HG02981 (cell line): ENCODE data around the gene PPM1L.
"Not testable (repeated sequence)": the region's sequence is repeated elsewhere in the genome, so short reads cannot be mapped to it uniquely, and the experiment has no call there.

Experiments
- ATAC-seq: cut with Tn5 transposase; IDR thresholded peaks from one replicate; pipeline ENCODE4 v1.9.1; 2021; ENCODE audit warnings: mild to moderate bottlenecking, moderate library complexity; ENCODE audit not compliant: unreplicated experiment

Gene PPM1L

DNA sequence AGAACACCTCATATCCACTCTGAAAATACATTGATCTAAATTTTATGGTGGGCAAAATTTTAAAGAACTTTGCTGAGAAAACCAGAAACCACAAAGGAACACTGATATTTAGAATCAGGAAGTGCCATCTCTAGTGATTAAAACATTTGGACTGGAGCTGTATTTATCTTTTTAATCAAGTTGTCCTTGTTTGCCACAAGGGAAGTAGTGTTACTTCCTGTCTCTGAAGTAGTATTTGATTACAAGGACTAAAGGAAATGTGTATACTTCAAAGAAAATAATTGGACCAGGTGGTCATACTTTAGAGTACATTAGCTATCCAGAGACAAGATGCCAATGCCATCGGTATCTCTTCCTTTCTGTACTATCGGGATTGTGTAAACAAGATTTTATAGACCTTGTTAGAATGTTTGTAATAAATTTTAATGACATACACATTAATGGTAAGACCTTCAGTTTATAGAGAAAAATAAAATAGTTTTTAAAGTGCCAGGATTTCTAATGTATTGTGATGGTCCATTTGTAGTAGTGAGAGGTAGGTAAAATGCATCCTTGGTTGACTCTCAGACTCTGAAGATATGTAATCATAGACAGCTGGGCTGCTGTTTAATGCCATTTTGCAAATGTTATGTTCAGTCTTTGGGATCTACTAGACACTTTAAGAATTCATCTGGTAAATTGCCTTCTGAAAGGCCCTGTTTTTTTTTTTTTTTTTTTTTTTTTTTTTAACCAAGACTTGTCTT is 217.2 kb downstream of the PPM1L start:
- ATAC-seq = no peak

DNA sequence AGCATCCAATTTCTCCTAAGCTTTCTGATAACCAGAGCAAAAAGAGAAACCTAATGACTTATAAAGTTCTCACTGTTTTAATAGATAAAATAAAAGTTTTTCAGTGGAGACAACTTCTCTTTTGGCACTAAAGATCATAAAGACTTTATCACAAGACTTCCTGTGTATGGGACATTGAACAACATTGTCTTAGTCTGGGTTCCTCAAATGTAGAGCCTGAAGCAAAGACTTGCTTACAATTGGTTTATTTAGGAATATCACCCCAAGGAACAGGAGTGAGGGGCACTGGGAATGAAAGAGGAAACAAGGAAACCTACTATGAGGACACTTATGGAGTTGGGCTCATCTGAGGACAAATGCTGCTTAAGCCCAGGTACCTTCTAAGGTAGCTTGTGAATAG is 221.7 kb downstream of the PPM1L start:
- ATAC-seq = no peak

DNA sequence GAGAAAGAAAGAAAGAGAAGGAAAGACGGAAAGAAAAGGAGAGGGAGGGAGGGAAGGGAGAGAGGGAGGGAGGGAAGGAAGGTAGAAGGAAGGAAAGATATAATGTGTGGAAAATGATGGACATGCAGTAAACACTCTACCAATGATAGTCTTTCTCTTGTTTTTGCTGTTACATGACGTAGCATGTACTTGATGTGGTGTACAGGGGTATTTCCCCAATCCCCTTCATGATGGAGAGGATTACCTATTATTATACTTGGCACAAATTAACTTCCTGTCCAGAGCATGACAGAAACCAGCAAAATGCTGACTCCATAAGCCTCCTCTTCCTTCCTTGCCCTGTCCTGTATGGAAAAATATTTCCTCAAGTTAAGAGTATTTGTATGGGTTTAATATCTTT is 224.7 kb downstream of the PPM1L start:
- peak; percentile 80 for ATAC-seq

DNA sequence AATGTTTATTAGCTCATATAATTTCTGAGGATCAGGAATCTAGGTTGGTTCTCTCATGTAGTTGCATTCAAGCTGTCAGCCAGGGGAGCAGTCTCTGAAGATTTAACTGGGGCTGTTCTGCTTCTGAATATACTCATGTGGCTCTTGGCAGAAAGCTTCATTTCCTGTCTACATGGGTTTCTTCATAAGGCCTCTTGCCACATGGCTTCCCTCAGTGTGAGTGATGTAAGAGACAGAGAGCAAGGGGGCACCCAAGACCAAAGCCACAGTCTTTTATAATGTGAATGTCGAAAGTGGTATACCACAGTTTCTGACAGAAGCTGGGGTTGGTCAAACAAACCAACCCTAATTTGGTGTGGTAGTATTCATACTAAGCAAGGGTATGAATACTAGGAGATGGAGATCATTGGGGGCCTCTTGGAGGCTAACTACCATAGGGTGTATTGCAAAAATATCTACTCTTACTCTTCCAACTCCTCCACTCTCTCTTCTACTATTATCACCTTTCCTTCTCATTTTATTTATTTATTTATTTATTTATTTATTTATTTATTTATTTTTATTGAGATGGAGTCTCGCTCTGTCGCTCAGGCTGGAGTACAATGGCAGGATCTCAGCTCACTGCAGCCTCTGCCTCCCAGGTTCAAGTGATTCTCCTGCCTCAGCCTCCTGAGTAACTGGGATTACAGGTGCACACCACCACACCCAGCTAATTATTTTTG is 225.3 kb downstream of the PPM1L start:
- ATAC-seq = peak; percentile 90

DNA sequence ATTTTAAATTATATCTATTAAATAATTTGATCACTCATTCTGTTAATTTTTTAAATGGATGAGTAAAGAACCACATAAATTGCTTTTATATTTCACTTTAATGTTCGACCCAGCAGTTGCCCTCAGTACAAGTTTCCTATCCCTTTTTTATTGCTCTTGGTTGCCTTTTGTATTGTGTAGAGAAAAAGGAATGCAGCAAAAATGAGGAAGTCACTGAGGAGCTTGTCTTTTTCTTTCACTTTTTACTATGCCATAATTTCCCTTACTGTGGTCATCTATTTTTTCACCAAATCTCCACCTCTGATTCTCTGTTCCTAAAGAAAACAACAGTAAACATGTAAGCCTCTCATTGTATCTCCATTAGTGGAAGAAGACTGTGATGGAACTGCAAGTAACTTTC is 226.5 kb downstream of the PPM1L start:
- no peak for ATAC-seq

DNA sequence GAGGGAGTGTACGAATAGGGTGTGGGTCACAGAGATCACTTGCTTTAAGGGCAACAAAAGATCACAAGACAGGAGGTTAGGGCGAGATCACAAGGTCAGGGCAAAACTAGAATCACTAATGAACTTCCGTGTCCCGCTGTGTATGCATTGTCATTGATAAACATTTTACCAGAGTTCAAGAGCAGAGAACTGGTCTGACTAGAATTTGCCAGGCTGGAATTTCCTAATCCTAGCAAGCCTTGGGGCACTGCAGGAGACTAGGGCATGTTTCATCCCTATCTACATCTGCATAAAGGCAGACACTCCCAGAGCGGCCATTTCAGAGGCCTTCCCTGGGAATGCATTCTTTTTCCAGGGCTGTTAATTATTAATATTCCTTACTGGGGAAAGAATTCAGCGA is 227.9 kb downstream of the PPM1L start:
- ATAC-seq = not testable (repeated sequence)

DNA sequence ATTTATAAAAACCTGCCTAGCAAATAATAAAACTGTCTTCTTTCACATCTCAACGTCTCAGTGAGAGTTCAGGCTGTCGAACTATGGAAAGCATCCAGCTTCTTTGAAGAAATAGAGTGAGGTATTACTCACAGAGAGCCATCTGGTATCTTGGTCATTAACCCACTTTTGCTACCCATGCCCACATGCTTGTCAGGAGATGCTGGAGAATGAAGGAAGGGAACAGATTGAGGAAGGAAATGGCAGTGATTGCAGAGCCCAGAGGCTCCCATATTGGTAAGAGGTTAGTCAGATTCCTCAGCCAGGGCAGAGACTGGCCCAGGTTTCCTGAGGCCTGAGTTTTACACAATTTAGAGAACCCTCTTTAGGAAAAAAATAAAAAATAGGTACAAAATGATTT is 230.0 kb downstream of the PPM1L start:
- no peak for ATAC-seq

DNA sequence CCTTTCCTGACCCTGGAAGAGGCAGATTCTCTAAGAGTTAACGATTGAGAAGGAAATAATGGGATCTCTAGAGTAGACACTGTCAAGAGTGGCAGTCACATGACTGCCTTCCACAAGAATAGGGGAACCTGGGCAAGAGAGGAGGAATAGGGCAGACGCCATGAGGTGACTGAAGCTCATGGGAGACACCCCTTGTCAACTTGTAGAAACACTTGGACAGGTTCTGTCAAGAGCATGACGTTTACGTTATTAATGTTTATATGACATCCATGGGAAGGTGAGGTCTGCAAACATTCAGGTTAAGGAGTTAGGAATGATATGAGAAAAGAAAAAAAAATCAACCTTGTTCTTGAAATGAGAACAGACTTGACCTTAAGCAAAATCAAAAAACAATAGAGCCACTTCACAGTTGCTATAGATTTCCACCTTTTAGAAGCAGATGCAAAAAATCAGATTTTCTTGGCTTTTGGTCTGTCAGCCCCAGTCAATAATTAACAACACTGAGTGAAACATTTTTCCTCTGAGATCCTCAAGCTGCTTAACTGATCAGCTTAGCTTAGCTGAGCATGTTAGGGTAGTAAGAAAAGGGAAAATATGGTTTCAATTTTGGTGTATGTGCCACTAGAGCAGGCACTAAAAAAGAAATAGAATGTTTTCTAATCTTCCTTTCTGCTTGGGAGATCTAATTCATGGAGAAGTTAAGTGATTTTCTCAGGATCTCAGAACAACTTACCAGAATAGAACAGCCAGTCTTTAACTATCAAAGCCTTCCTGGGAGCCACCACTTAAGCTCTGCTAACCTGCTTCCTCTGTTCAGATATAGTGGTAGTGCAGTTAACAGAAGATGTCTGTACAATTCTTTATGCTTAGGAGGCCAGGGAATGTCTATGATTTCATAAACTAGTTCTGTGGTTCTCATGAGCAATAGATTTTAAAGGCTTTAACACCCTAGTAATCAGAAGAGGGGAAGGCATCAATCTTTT is 232.2 kb downstream of the PPM1L start:
- peak; percentile 57 for ATAC-seq

DNA sequence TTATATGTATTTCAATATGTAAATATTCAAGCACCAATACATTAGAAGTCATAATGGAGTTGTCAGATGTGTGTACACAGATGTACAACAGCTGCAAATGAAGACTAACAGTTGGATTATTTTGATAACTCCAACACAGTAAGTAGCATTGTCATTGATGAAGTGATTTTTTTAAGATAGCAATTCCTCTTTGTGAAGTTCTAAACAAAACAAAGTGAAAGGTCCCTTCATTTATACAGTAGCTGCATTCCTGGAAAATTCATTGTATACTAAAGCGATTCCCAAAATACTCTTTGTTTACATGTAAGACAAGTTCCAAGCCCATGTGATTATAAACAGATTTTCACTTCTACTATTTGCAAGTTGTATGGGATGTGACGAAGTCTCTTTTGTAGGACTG is 234.4 kb downstream of the PPM1L start:
- no peak for ATAC-seq

DNA sequence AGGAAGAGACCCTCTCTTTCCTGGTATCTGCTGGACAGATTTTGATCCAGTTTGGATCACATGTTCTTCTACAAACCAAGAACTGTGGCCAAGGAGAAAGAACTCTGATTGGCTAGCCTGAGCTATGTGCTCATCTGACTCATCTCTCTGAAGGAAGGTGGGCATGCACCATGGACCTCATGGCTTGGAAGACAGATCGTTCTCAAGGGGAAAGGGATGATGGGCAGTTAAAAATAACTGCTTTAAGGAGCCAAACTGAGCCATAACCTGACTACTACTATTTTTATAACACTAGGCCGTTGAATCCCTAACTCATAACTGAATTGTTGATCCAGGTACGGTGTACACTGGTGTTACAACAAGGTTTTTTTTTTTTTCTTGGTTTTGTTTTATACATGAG is 236.7 kb downstream of the PPM1L start:
- ATAC-seq = no peak

DNA sequence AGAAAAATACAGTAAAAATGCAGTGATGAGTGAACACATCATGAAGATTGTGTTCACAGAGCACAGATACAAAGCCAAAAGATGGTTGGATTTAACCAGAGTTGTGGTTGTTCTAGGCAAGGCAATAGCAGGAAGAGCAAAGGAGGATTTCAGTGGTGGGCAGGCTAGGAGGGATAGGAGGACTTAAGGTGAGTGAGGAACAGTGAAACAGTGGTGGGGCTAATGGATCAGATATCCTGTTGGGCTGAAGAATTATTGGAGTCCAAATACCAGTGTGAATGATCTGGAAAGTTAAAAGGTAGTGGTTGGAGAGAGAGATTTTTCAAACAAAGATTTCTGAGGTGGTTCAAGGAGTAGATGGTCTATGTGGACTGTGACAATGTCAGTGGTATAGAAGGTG is 240.8 kb downstream of the PPM1L start:
- ATAC-seq = no peak

DNA sequence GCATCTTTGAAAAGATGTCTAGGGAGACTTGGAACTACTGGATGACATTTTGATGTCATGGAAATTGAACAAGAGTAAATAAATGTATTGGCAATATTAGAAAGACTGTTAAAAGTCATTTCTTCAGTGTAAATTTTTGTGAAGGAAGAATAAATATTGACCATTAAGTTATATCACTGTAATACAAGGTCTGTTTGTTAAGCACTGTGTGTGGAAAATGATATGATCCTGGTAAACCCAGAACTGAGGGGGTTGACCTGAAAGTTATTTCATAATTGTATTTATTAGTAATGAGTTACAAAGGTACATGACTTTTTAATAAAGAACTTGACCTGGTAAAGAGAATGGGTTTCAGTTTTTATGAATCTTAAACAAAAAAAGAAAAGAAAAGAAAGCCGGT is 242.6 kb downstream of the PPM1L start:
- ATAC-seq = no peak

DNA sequence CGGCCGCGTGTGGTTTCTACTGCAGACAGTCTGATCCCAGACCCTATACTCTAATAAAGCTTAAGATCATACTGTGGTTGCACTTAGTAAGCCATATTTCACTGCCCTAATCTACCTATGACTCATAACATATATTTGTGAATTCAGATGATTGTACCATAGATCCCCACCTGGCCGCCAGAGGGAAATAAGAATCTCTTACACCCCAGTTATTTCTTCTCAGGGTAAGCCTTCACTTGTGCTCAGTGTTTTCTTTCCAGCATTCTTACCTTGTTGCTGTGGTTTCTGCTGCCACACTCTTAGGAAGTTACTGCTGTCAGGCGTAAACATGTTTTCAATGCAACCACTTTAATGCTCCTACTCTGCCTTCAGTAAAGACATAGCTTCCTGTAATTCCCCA is 243.2 kb downstream of the PPM1L start:
- no peak for ATAC-seq

DNA sequence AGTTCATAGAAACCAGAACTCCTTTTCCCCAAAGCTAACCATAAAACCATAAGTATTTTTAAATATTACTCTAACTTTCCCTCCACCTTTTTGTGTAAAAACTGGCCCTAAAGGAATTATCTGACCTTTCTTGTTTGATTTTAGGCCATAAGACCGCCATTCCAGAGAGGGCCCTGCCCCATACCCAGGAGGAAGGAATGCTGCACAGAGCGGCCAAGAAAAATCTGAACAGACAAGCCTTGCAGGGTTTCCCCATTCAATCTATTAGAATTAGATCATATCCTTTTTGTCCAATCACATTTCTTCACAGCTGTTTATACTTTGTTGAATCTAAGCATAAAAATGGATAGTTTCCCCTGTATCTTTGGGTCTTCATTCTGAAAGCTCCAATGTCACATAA is 252.1 kb downstream of the PPM1L start:
- ATAC-seq = no peak

DNA sequence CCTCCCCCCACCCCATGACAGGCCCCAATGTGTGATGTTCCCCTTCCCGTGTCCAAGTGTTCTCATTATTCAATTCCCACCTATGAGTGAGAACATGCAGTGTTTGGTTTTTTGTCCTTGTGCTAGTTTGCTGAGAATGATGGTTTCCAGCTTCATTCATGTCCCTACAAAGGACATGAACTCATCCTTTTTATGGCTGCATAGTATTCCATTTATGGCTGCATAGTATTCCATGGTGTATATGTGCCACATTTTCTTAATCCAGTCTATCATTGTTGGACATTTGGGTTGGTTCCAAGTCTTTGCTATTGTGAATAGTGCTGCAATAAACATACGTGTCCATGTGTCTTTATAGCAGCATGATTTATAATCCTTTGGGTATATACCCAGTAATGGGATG is 254.1 kb downstream of the PPM1L start:
- not testable (repeated sequence) for ATAC-seq

DNA sequence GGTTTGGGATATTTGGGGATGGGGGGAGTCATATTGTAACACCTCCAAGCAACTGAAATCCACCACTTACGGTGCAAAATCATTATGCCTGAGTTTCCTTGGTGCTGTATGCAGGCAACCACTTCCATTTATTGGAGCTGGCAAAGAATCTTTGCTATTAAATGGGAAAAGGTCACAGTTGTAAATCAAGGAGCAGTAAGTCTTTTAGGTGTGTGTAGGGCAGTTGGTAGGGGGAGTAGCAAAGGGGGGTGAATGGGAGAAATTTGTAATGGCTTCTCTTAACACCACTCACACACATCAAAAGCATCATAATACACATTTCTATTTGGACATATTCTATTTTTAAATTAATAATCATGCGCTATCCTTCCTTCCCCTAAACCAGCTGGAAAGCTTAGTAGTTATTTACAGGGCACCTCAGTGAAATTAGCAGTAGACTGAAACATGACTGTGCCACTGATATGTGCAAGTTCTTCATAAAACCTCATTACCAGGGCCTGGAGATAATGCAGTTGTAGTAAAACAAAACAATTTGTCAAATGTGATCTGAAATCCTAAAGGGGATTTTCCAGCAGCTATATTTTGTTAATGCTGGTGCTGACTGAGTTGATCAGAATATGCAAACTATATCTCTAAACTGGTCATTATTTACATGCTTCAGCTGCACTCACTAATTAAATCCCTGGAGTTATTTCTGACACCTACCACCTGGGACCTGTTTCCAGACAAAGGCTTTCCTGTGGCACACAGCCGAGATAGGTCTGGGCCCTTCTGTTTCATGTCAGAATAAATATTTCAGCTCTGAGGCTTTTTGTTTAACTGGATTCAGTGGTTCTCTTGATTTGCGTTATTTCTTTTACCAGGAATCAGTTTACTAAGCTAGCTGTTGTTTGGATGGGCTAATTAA is 259.1 kb downstream of the PPM1L start:
- ATAC-seq = no peak

DNA sequence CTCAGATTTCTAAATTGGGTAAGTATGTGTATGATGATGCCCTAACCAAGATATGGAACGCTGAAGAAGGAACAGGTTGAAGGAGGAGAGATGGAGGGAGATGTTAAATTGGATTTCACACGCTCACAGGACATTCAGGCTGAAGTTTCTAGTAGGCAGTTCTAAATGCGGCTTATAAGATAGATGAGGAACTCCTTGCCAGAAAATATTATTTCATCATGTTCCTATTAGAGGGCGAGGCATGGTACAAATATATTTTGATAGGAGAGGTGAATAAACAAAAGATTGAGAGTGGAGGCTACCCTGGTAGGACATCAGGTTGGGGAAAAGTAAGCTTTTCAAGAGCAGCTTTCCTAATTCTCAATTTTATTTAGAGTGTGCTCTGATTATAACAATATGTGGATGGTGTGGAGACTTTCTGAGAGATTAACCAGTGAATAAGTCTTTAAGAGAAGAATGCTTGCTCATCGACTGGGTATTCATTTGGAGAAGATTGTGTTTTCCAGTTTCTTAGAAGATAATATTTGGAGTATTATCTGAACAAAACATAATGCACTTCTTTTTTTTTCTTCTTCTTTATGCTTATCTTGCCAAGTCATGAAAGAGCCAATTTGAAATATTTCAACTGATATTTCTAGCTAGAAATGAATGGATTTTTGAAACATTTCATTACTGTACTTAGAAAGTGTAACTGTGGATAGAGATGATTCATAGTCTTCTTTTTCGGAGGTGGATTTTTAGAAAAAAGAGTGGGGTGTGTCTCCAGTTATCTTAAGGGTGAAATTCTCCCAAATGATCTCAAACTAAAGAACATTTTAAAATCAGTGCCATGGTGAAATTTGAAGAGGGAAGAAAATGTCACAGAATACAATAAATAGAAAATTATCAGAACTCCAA is 260.6 kb downstream of the PPM1L start:
- ATAC-seq = no peak

DNA sequence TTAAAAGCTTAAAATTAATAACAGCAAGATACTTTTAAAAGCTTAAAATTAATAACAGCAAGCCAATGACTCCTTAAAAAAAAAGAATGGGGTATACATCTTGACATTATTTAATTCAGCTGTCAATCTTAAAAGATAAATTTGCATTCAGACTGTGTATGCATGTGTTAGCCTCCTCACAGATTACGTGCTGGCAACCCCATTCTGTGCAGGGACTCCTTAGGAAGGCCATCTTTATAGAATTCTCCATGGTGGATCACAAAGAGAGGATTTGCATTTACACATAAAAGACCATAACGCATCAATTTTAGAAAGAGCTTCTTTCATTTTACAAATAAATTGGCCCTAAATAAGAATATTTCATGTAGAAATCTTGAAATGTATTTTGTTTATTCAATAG is 261.9 kb downstream of the PPM1L start:
- ATAC-seq = no peak

DNA sequence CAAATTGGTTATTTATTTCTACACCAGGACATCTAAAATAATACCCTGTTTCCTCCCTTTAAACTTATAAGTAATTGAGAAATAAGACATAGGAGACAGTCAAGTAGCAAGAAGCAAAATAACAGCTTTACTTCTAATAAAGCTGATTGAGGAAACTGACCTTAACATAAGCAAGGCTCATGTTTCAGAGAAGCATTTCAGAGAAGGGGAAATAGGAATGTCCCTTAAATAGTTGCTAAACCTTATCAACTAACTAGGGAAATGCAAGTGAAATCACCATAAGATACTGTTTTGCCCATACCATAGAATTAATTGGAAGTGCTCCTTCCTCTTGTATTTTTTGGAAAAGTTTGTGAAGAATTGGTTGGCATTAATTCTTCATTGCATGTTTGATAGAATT is 264.2 kb downstream of the PPM1L start:
- ATAC-seq = no peak
